Vagina (tissue), 2 donors: ENCODE results near the gene SLC35A3. TPM values are rescaled to one million over a fixed set of nuclear protein-coding genes. Genes with fewer than 3 reads are reported as not detected.

Source experiments
- DNase-seq, 2 donors: peaks; one replicate each; pipeline ENCODE4 v3.0.0-alpha.2; 2017; ENCODE audit errors: extremely low spot score in 2 of 2
- H3K27ac ChIP-seq: fragments of 200-600 bp; sonication (generic); one replicate; pipeline ENCODE4 v1.5.1; 2019
- H3K27me3 ChIP-seq: fragments of 200-600 bp; sonication (generic); one replicate; pipeline ENCODE4 v1.5.1; 2019
- H3K36me3 ChIP-seq, 2 donors: fragments of 200-600 bp; sonication (generic); one replicate each; pipeline ENCODE4 v1.5.1; 2017 to 2019
- H3K4me1 ChIP-seq: fragments of 200-600 bp; sonication (generic); one replicate; pipeline ENCODE4 v1.5.1; 2019
- H3K4me3 ChIP-seq, 2 donors: fragments of 200-600 bp; sonication (generic); 1 replicate in 1 of 2; 2 replicates in 1 of 2; pipeline ENCODE4 v1.5.1; 2016 to 2019
- H3K9me3 ChIP-seq: fragments of 200-600 bp; sonication (generic); one replicate; pipeline ENCODE4 v1.5.1; 2019
- POLR2A ChIP-seq, 2 donors: fragments of 450-650 bp; IDR thresholded peaks; one replicate each; pipeline ENCODE4 v1.6.1; 2017; ENCODE audit warnings: antibody characterized with exemption in 2 of 2, mild to moderate bottlenecking in 2 of 2, moderate library complexity in 2 of 2
- POLR2AphosphoS5 ChIP-seq, 2 donors: sonication (generic); formaldehyde crosslinking; IDR thresholded peaks; one replicate each; pipeline ENCODE4 v1.9.0; 2017; ENCODE audit warnings: antibody characterized with exemption in 2 of 2, mild to moderate bottlenecking in 2 of 2, low read depth in 1 of 2; ENCODE audit not compliant: insufficient read depth in 1 of 2
- intact Hi-C: fragments of 100-400 bp; cut with DNase I; formaldehyde crosslinking; loops from one replicate; pipeline ENCODE4 v1.15.1; 2023
- total RNA-seq: library from RNA; depleted of rRNA; stranded (reverse); fragments of >200 nt; gene quantifications from one replicate; pipeline ENCODE4 v1.2.3, GENCODE V29; 2016
- TF ChIP-seq, protein P1 (sequence below), 3 experiments: fragments of 450-650 bp in 2 of 3; fragments of 200-600 bp in 1 of 3; sonication (generic) in 1 of 3; IDR thresholded peaks; one replicate each; pipeline ENCODE4 v1.5.1; 2017 to 2019; ENCODE audit warnings: antibody characterized with exemption in 3 of 3, mild to moderate bottlenecking in 2 of 3, moderate library complexity in 2 of 3

SLC35A3 gene
- 31.9 TPM for total RNA-seq

DNA sequence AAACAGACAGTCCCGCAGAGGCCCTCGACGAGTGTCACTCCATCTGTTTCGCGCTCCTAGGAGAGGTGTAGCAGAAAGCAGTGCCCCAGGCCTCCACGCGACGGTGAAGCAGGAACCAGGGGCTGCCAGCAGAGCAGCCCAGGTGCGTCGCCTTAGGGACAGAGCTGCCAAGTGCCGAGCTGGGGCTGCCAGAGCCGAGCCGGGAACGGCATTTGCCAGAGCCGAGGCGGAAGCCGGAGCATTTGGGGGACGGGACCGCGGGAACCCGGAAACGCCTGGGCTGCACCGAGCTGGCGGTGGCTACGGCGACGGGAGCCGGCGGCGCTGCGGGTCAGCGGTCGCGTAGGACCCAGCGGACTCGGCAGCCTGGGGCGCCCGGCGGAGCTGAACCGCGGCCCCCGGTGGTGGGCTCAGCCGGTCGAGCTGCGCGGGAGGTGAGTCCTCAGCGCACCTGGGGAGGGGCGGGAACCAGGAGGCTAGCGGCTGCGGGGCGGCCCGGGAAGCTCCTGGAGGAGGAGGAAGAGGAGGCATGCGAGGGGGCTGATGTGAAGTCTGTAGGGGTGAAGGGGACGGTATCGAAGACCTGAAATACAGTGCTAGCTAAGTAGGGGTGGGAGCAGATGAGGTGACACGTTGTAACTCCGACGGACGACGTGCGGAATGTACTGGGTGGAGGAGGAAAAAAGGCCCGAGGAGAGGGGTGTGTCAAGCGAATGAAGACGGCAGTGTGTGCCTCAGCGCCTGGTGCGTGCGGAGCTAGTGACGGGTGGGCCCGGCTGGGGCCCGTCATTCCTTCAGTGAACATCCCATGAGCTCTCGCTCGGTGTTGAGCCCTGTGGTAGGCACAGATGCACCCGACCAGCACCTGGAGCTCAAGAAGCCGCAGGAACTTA, at the start of gene SLC35A3:
Gene SLC35A3, plus strand, starts transcription at position 268 of the 893 bp plus-strand sequence. CDS start 23,559 bp downstream, outside the sequence.
- Histone ChIP-seq H3K4me3 (peak within 1 kb of the TSS; percentile 78 to 90), H3K4me1 (peaks cover 24% of the 10 kb centered on the region), H3K9me3 (no peaks in the 10 kb centered on the region), H3K27ac (peak within 1 kb of the TSS; percentile 84), H3K36me3 (no peaks in the 10 kb centered on the region), H3K27me3 (no peaks in the 10 kb centered on the region)
- TF ChIP-seq POLR2A (IDR thresholded peaks at IDR 0.05) (peak in 1 of 2 donors; percentile 6), POLR2AphosphoS5 (IDR thresholded peaks at IDR 0.05; ENCODE audit: insufficient read depth in 1 of 2, low read depth in 1 of 2) (peak in 1 of 2 donors; percentile 43)
- TF ChIP-seq, protein P1, sequence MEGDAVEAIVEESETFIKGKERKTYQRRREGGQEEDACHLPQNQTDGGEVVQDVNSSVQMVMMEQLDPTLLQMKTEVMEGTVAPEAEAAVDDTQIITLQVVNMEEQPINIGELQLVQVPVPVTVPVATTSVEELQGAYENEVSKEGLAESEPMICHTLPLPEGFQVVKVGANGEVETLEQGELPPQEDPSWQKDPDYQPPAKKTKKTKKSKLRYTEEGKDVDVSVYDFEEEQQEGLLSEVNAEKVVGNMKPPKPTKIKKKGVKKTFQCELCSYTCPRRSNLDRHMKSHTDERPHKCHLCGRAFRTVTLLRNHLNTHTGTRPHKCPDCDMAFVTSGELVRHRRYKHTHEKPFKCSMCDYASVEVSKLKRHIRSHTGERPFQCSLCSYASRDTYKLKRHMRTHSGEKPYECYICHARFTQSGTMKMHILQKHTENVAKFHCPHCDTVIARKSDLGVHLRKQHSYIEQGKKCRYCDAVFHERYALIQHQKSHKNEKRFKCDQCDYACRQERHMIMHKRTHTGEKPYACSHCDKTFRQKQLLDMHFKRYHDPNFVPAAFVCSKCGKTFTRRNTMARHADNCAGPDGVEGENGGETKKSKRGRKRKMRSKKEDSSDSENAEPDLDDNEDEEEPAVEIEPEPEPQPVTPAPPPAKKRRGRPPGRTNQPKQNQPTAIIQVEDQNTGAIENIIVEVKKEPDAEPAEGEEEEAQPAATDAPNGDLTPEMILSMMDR (IDR thresholded peaks at IDR 0.05): no peak
- intact Hi-C loops: no loop called here
- no peak for DNase-seq

DNA sequence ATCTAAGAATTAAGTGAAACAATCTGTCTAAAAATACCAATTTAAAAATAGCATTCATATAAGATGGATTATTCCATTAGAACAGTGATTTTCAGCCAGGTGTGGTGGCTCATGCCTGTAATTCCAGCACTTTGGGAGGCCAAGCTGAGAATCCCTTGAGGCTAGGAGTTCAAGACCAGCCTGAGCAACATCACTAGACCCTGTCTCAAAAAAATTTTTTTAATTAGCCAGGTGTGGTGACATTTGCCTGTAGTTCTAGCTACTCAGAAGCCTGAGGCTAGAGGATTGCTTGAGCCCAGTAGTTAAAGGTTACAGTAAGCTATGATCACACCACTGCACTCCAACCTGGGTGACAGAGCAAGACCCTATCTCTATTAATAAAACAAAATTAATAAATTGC, 35.0 kb upstream of the SLC35A3 start:
- DNase-seq: no peak
- Histone ChIP-seq H3K9me3 (no peaks in the 10 kb centered on the region), H3K27me3 (no peaks in the 10 kb centered on the region), H3K4me1 (no peaks in the 10 kb centered on the region), H3K36me3 (no peaks in the 10 kb centered on the region), H3K27ac (no peak overlapping the region), H3K4me3 (no peak overlapping the region)
- intact Hi-C loops: no loop called here
- TF ChIP-seq POLR2AphosphoS5 (IDR thresholded peaks at IDR 0.05; ENCODE audit: insufficient read depth in 1 of 2, low read depth in 1 of 2): no peak
- TF ChIP-seq, protein P1 (IDR thresholded peaks at IDR 0.05): no peak
- no peak for TF ChIP-seq POLR2A (IDR thresholded peaks at IDR 0.05)

DNA sequence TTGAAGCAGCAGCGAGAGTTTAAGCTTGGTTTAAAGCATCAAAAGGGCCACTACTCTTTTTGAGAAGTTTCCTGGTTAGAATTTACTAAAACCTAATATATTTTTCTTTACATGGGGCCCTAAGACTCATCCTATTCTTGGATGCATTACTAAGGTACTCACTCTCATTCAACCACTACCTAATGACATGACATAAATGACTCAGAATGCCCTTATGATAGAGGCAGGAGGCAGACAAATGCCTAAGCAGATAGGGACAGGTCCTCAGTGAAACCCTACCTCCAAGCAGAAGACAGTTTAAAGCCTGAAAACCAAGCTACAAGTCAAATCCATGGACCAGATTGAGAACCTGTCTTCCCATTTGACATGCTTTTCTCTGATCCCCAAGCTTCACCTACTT, 34.3 kb upstream of the SLC35A3 start:
- DNase-seq: no peak
- TF ChIP-seq, protein P1 (IDR thresholded peaks at IDR 0.05): no peak
- TF ChIP-seq POLR2AphosphoS5 (IDR thresholded peaks at IDR 0.05; ENCODE audit: insufficient read depth in 1 of 2, low read depth in 1 of 2) (no peak), POLR2A (IDR thresholded peaks at IDR 0.05) (no peak)
- no peaks in the 10 kb centered on the region for H3K4me1 ChIP-seq

DNA sequence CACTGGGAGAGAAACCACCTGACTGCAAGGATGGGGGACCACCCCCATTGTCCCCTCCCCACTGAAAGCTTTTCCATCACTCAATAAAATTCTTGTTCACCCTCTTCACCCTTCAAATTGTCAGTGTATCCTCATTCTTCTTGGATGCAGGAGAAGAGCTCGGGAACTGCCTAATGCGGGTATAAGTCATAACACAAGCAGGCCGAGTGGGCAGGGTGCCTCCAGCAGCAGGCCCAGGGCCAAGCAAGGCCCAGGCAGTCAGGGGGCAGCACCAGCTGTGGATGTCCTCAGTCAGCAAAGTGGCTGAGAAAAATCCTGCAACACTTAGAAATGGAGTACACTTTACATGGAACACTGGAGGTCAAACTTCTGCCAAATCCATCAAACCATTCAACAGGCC, 33.7 kb upstream of the SLC35A3 start:
- Histone ChIP-seq H3K9me3 (no peaks in the 10 kb centered on the region), H3K4me3 (no peak overlapping the region), H3K4me1 (no peaks in the 10 kb centered on the region), H3K27ac (no peak overlapping the region), H3K36me3 (no peaks in the 10 kb centered on the region), H3K27me3 (no peaks in the 10 kb centered on the region)
- no peak for DNase-seq
- TF ChIP-seq, protein P1 (IDR thresholded peaks at IDR 0.05): no peak
- TF ChIP-seq POLR2A (IDR thresholded peaks at IDR 0.05) (no peak), POLR2AphosphoS5 (IDR thresholded peaks at IDR 0.05; ENCODE audit: insufficient read depth in 1 of 2, low read depth in 1 of 2) (no peak)
- intact Hi-C loops: no loop called here

More for the DNA sequence above, 34.3 kb upstream of the SLC35A3 start:
- Histone ChIP-seq H3K27ac (no peak overlapping the region), H3K4me3 (no peak overlapping the region), H3K9me3 (no peaks in the 10 kb centered on the region), H3K36me3 (no peaks in the 10 kb centered on the region), H3K27me3 (no peaks in the 10 kb centered on the region)
- intact Hi-C loops: no loop called here

DNA sequence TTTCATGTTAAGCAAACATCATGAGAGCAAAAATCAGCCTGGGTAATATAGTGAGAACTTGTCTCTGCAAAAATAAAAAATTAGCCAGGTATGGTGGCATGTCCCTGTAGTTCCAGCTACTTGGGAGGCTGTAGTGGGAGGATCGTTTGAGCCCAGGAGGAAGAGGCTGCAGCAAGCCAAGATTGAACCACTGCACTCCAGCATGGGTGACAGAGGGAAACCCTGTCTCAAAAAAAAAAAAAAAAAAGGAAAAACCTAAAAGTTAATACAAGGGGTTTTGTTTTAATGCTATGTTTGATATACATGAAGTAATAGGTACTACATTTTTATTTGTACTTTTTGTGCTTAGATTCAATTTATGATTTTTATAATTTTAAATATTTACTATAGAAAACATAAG, 27.1 kb upstream of the SLC35A3 start:
- TF ChIP-seq POLR2AphosphoS5 (IDR thresholded peaks at IDR 0.05; ENCODE audit: insufficient read depth in 1 of 2, low read depth in 1 of 2): no peak
- TF ChIP-seq POLR2A (IDR thresholded peaks at IDR 0.05): no peak
- TF ChIP-seq, protein P1 (IDR thresholded peaks at IDR 0.05): no peak
- no peaks in the 10 kb centered on the region for H3K36me3 ChIP-seq
- H3K27ac ChIP-seq: no peak overlapping the region
- no peaks in the 10 kb centered on the region for H3K27me3 ChIP-seq
- intact Hi-C loops: no loop called here
- no peaks in the 10 kb centered on the region for H3K9me3 ChIP-seq
- peaks cover 11% of the 10 kb centered on the region for H3K4me1 ChIP-seq
- no peak overlapping the region for H3K4me3 ChIP-seq
- no peak for DNase-seq
